Small intestine (tissue), 7 donors: ENCODE measurements around the gene SLC17A9. TPM values are rescaled to one million over a fixed set of nuclear protein-coding genes. Genes with fewer than 3 reads are reported as not detected.

Experiments
- DNase-seq, 2 donors: peaks; one replicate each; pipeline versions ENCODE4 v3.0.0 to v3.0.0-alpha.2; 2013
- FAIRE-seq: peaks from 2 replicates; lab custom pipeline; 2012; peaks lifted over from hg19 to GRCh38; lab: Jason Lieb, UNC
- H3K27ac ChIP-seq, 3 donors: one replicate each; pipeline ENCODE4 v1.5.1; 2013; ENCODE audit warnings: low read length in 2 of 3, mild to moderate bottlenecking in 2 of 3, control low read depth in 1 of 3, inconsistent platforms in 1 of 3, low read depth in 1 of 3, moderate library complexity in 1 of 3
- H3K27me3 ChIP-seq, 3 donors: one replicate each; pipeline ENCODE4 v1.6.1; 2013; ENCODE audit warnings: low read length in 3 of 3, inconsistent platforms in 1 of 3; ENCODE audit not compliant: control insufficient read depth in 3 of 3, insufficient read depth in 3 of 3
- H3K36me3 ChIP-seq, 3 donors: one replicate each; pipeline ENCODE4 v1.6.1; 2013; ENCODE audit warnings: low read length in 3 of 3, inconsistent platforms in 1 of 3, low read depth in 1 of 3, mild to moderate bottlenecking in 1 of 3, moderate library complexity in 1 of 3; ENCODE audit not compliant: control insufficient read depth in 3 of 3, insufficient read depth in 2 of 3
- H3K4me1 ChIP-seq, 3 donors: one replicate each; pipeline ENCODE4 v1.6.1; 2013; ENCODE audit warnings: low read length in 2 of 3, inconsistent platforms in 1 of 3, low read depth in 1 of 3, mild to moderate bottlenecking in 1 of 3, moderate library complexity in 1 of 3; ENCODE audit not compliant: control insufficient read depth in 3 of 3, insufficient read depth in 2 of 3
- H3K4me3 ChIP-seq, 3 donors: one replicate each; pipeline ENCODE4 v1.5.1; 2013; ENCODE audit warnings: low read length in 3 of 3, control low read depth in 1 of 3, inconsistent platforms in 1 of 3, low read depth in 1 of 3, mild to moderate bottlenecking in 1 of 3, moderate library complexity in 1 of 3
- H3K9me3 ChIP-seq, 2 donors: one replicate each; pipeline ENCODE4 v1.6.1; 2013; ENCODE audit warnings: low read depth in 1 of 2, low read length in 1 of 2; ENCODE audit not compliant: control insufficient read depth in 2 of 2, insufficient read depth in 1 of 2
- WGBS, 3 donors: extraction: QIAGEN DNeasy Blood & Tissue Kit; methylation state at CpG; one replicate each; pipeline ENCODE4 v1.1.7; 2013; 5-methylcytosine and 5-hydroxymethylcytosine counted together
- polyA plus RNA-seq, 4 donors: library from polyadenylated mRNA; stranded (reverse) in 3 of 4; unstranded in 1 of 4; fragments of 200-250 nt in 3 of 4; fragments of 120-200 nt in 1 of 4; gene quantifications; one replicate each; pipeline versions ENCODE4 v1.2.1 to v1.2.3, GENCODE V29; 2013
- donor health status: healthy with polysubstance abuse.
- donor health status: control.
- donor health status: control.
- donor health status: Bipolar disorder and iron deficiency.
- donor health status: healthy.

The SLC17A9 gene
- polyA plus RNA-seq, 4 donors = 0.22 to 11.2 (median 1.8) TPM

GRCh38 chr20:62923669-62924441, 28.7 kb upstream of the SLC17A9 start:
- Histone ChIP-seq H3K4me1 (peaks cover 19 to 47% (median 34%) of the 10 kb centered on the region in 3 donors), H3K4me3 (peak overlapping the region in 2 of 3 donors; percentile 94 to 99), H3K27me3 (no peaks in the 10 kb centered on the region), H3K27ac (peak overlapping the region; percentile 94 to 97 (median 95)), H3K36me3 (peaks cover 0 to 3% (median 2%) of the 10 kb centered on the region in 3 donors), H3K9me3 (no peaks in the 10 kb centered on the region)
- DNase-seq = peak; percentile 78 to 82
- 10 to 34% (median 14%) methylated on average over 7 of the region's 7 CpGs for WGBS, 3 donors
- FAIRE-seq = no peak

- DNase-seq (peak; percentile 62 to 67), FAIRE-seq (no peak)
- peaks cover 0 to 3% (median 2%) of the 10 kb centered on the region in 3 donors for H3K36me3 ChIP-seq
- no peaks in the 10 kb centered on the region for H3K9me3 ChIP-seq
- 7 to 25% (median 13%) methylated on average over 12 of the region's 12 CpGs for WGBS, 3 donors
- H3K4me1 ChIP-seq = peaks cover 19 to 47% (median 33%) of the 10 kb centered on the region in 3 donors
- H3K4me3 ChIP-seq = peak overlapping the region in 2 of 3 donors; percentile 94 to 99
- H3K27me3 ChIP-seq = no peaks in the 10 kb centered on the region
- H3K27ac ChIP-seq = peak overlapping the region; percentile 94 to 97 (median 95)
Measured at GRCh38 chr20:62924442-62925075, 27.9 kb upstream of the SLC17A9 start.

GRCh38 chr20:62925076-62925419, 27.5 kb upstream of the SLC17A9 start:
- H3K27me3 ChIP-seq = no peaks in the 10 kb centered on the region
- H3K36me3 ChIP-seq = peaks cover 0 to 3% (median 2%) of the 10 kb centered on the region in 3 donors
- peak overlapping the region; percentile 94 to 97 (median 95) for H3K27ac ChIP-seq
- FAIRE-seq (no peak), DNase-seq (peak; percentile 23 to 42)
- WGBS, 3 donors = 0 to 3% (median 0%) methylated on average over 4 of the region's 4 CpGs
- H3K9me3 ChIP-seq = no peaks in the 10 kb centered on the region
- H3K4me1 ChIP-seq = peaks cover 17 to 51% (median 28%) of the 10 kb centered on the region in 3 donors
- H3K4me3 ChIP-seq = peak overlapping the region; percentile 94 to 99 (median 97)

GRCh38 chr20:62925420-62926228, 26.9 kb upstream of the SLC17A9 start:
- WGBS, 3 donors = 0% methylated on average over 51 to 63 of the region's 63 CpGs
- peak overlapping the region; percentile 94 to 97 (median 95) for H3K27ac ChIP-seq
- no peaks in the 10 kb centered on the region for H3K27me3 ChIP-seq
- peaks cover 0 to 3% (median 0%) of the 10 kb centered on the region in 3 donors for H3K36me3 ChIP-seq
- H3K4me3 ChIP-seq = peak overlapping the region; percentile 94 to 99 (median 97)
- H3K9me3 ChIP-seq = no peaks in the 10 kb centered on the region
- no peak for FAIRE-seq
- peak; percentile 51 to 67 for DNase-seq
- peaks cover 12 to 50% (median 26%) of the 10 kb centered on the region in 3 donors for H3K4me1 ChIP-seq

- Histone ChIP-seq H3K9me3 (no peaks in the 10 kb centered on the region), H3K4me1 (peaks cover 12 to 48% (median 26%) of the 10 kb centered on the region in 3 donors), H3K27ac (peak within 1 kb of the TSS; percentile 94 to 97 (median 95)), H3K36me3 (peaks cover 0 to 3% (median 0%) of the 10 kb centered on the region in 3 donors), H3K4me3 (peak within 1 kb of the TSS; percentile 94 to 99 (median 97)), H3K27me3 (no peaks in the 10 kb centered on the region)
- 1 to 4% (median 2%) methylated on average over 32 to 92 of the region's 92 CpGs for WGBS, 3 donors
- DNase-seq (peak; percentile 90 to 97), FAIRE-seq (no peak)
Measured at GRCh38 chr20:62926229-62927127, 26.0 kb upstream of the SLC17A9 start, which contains the start of gene DIDO1. TSS of gene DIDO1 (minus strand) at chr20:62926505.

- FAIRE-seq = no peak
- Histone ChIP-seq H3K9me3 (no peaks in the 10 kb centered on the region), H3K36me3 (peaks cover 0 to 6% (median 0%) of the 10 kb centered on the region in 3 donors), H3K27me3 (no peaks in the 10 kb centered on the region), H3K27ac (peak overlapping the region; percentile 65 to 95 (median 74)), H3K4me1 (peaks cover 10 to 45% (median 25%) of the 10 kb centered on the region in 3 donors), H3K4me3 (peak overlapping the region in 2 of 3 donors; percentile 94 to 99)
- DNase-seq = no peak
- WGBS, 3 donors = 74 to 81% (median 74%) methylated on average over 9 to 12 of the region's 12 CpGs
Measured at GRCh38 chr20:62927128-62927705, 25.3 kb upstream of the SLC17A9 start.

GRCh38 chr20:62928246-62928939, 24.1 kb upstream of the SLC17A9 start:
- Histone ChIP-seq H3K27me3 (no peaks in the 10 kb centered on the region), H3K27ac (peak overlapping the region; percentile 68 to 92 (median 91)), H3K36me3 (peaks cover 0 to 9% (median 0%) of the 10 kb centered on the region in 3 donors), H3K9me3 (no peaks in the 10 kb centered on the region), H3K4me1 (peaks cover 5 to 37% (median 17%) of the 10 kb centered on the region in 3 donors), H3K4me3 (peak overlapping the region; percentile 50 to 62 (median 54))
- DNase-seq (no peak), FAIRE-seq (no peak)
- 42 to 54% (median 54%) methylated on average over 14 of the region's 14 CpGs for WGBS, 3 donors
